HG02938 (cell line): Measurements from ENCODE around the gene PDE6C.
"Not testable (repeated sequence)": the region's sequence is repeated elsewhere in the genome, so short reads cannot be mapped to it uniquely, and the experiment has no call there.

Source experiments
- ATAC-seq: cut with Tn5 transposase; IDR thresholded peaks from one replicate; pipeline ENCODE4 v1.9.1; 2021; ENCODE audit warnings: mild to moderate bottlenecking, moderate library complexity; ENCODE audit not compliant: unreplicated experiment

Gene PDE6C

DNA sequence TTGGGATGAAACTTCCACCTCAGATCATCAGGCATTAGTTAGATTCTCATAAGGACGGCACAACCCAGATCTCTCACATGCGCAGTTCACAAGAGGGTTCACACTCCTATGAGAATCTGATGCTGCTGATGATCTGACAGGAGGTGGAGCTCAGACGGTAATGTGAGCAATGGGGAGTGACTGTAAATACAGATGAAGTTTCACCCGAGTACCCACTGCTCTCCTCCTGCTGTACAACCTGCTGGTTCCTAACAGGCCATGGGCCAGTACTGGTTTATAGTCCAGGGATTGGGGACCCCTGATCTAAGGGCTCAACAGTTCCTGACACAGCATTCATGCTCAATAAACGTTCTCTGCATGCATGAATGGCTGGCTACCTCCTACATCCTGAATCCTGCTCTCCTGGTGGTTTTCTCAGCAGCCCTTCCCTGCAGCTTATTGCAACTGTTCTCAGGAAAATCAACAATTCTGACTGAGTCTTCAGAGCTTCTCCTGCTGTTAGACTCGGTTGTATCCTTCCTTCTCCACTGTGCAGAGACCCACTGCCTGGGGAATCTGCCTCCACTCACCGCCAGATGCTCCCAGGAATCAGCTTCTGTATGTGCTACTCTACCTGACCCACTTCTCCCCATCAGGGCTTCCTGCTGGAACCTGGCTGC is 17.4 kb downstream of the PDE6C start:
- no peak for ATAC-seq

DNA sequence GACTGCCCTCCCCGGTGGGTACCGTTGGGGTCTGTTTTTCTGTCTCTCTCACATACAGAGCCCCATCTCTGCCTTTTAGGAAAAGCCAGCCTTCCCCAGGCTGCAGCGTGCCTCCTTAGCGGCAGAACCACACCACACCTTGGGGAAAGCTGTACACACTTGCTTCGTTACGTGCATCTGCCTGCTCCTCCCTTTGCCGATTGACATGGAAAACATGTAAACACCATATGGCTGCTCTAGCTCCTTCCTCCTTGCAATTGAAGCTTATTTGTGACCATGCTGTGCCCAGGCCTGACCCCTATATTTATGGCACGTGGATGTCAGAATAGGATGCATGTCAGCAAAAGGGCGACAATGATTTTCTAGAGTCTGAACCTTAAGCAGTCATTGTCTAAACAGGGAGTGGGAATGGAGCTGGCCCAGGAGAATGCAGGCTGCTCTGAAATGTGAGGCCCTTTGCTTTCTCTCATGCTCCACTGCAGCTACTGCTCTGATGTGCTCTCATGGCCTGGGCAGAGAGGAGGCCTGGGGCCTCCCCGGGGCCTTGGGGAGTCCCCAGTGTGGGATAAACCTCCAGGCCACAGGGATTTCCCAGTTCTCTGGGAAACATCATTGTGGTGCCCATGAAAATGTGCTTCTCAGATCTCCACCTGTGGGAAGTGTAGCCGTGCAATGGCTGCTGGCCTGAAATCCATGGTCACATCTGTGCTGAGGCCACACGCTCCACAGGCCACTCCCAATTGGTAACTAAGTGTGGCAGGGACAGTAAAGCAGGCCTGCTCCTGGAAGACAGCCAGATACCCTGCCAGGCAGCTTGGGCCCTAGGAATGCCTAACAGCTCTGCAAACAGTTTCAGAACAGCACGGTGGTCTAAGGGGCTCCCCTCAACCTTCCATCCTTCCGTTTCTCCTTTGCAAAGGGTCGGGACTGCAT is 18.6 kb downstream of the PDE6C start:
- ATAC-seq: no peak

DNA sequence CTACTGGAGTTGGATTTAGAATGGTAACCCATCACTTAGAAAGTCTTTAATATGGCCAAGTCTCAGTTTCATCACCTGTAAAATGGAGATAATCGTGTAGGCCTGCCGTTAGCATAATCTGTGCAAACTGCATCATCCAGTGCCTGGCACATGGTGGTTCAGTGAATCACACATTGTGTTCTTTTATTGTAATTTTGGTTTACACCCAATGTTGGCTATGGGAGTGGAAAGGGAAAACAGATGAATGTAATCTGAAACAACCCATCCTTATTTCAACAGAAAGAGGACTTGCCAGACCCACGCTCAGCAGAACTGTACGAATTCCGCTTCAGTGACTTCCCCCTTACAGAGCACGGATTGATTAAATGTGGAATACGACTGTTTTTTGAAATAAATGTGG is 27.5 kb downstream of the PDE6C start:
- ATAC-seq: no peak

DNA sequence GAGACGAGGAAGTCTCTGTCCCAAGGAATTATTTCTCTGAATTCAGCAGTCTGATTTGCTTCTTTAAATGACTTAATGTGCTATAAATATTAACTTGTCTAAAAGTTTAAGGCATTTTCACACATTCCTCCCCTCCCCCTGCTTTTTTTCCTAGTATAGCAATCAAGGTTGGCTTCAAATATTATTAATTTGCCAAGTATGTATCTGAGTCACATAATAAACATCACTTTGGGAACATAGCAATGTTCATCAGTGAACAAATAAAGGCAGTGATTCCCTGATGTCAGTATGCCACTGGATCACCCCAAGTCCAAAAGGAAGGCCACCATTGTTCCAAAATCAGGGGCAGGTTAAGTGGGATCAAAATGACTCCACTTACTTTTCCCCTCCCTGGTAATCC is 40.5 kb downstream of the PDE6C start:
- no peak for ATAC-seq

DNA sequence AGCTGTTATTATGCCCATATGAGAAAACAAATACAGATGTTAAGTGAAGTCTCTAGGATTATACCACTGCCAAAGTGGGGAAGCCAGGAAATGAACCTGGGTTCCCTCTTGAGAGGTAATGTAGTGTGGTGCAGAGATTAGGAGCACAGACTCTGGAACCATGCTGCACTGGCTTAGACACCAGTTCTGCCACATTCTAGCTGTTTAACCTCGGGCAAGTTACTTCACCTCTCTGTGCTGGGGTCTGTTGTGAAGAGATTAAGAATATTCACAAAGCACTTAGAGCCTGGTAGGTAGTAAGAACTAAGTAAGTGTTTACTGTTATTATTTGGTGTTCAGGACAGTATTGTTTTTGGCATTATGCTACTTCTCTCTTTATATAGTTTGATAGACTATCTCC is 41.9 kb downstream of the PDE6C start:
- no peak for ATAC-seq

DNA sequence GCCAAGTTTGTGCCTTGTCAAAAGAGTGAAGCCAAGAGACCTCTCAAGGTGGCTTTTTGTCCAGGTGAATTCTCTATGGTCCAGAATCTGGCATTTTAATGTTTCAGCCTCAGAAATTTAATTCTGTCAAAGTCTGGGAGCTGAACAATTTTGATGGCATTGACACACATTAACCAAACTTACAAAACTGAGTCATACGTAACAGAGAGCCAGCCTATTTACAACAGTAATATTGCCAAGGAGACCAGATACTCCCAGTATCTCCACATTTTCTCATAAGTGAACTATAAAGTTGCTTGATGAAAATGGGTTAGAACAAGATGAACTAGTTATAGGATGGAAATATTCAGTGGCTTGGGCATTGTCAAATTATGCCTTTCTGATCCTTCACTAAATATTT is 43.8 kb downstream of the PDE6C start:
- no peak for ATAC-seq

DNA sequence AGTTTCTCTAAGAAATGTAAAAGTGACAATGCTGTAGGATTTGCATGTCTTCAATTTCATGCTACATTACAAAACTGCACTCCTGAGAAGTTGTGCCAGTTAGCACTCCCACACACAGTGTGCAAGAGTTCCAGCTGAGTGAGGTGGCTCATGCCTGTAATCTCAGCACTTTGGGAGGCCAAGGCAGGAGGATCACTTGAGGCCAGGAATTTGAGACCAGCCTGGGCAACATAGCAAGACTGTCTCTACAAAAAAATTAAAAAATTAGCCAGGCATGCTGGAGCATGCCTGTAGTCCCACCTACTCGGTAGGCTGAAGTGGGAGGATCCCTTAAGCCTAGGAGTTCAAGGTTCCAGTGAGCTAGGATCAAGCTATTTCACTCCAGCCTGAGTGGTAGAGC is 45.4 kb downstream of the PDE6C start:
- no peak for ATAC-seq

DNA sequence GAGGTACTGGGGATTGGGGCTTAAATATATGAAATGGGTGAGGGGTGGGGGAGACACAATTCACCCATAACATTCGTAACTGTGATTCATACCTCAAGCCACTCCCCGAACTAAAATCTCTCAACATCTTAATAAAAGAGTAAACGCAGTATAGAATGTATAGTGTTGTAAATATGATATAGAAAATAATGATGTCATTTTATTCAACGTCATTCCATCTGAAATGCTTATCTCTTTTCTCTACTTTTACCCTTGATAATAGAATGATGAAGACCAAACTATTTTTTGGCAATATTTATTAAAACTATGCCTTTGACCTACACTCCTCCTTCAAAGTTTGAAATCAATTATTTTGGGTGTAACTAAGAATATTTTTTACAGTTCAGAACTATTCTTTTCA is 53.7 kb downstream of the PDE6C start:
- ATAC-seq: no peak

DNA sequence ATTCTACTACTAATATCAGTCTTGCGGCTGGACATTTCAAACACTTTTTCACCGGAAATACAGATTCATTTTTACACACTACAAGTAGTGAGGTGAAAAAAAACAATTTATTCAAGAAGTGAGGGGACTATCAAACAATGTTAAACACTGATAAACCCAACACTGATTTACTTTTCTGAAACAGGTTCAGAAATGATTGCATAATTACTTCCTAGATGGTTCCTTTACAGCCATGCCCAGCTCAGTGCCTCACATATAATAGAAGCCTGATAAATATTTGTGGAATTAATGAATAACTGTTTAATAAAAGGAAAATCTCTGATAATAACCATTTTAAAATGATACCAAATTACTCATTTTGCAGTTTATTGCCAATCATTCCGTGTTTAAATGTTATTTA is 55.5 kb downstream of the PDE6C start:
- ATAC-seq: no peak

DNA sequence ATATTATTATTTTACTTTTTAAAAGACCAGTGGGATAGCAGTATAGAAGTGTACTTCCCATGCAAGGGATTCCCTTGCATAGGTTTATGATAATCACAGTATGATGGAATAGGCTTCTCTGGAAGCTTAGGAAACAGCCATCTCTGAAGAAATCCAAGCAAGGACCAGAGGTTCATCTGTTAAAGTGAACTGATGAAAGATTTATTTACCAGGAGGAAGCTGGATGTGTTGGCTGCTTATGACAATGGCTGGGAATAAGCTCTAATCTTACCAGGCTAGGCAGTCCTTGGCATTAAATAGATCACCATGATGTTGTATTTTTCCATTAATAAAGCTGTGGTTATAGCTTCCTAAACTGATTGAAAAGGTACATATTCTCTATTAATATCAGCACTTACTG is 58.0 kb downstream of the PDE6C start:
- no peak for ATAC-seq

DNA sequence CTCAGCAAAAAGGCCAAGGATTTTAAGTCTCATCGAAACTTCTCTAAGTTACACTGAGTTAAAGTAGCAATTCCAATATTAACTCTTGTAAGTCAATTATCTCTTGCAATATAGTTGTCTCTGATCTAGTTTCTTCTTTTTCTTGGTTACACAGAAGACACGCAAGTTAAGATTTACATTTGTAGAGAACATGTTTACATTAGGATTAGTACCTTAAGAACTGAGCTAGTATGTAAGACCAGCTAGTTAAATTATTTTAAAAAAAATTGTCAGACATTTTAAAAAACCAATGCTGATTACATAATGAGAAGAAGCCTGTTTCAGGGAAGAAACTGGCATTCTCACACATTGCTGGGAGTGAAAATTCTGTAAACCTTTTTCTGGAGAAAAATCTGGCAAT is 58.7 kb downstream of the PDE6C start:
- ATAC-seq: no peak

DNA sequence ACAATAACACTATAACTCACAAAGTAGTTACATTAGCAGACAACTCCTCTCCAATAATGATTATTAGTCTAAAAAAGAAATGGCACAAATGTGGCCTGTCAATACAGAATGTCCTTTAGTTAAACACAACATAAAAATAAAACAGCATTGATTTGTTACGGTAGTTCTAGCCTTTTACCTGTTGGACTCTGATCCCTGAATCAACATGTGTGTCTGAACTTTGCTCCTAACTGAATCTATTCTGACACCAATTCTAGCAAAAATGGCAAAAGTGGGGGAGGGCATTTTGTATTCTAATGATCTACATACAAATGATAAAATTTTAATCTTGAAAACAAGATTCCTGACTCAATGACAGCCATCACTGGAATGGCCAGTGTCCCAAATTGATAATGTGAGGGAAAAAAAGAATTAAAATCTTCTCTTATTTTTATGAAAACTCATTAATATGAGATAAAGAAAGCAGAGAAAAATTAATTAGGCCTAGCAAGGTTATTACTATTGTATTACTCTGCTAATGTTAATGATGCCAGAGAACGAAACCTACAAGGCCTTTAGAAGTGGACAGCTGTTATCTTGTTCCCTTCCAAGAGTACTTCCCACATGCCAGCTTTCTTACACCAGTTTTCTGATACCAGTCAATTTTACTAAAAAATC is 59.8 kb downstream of the PDE6C start:
- ATAC-seq: no peak

DNA sequence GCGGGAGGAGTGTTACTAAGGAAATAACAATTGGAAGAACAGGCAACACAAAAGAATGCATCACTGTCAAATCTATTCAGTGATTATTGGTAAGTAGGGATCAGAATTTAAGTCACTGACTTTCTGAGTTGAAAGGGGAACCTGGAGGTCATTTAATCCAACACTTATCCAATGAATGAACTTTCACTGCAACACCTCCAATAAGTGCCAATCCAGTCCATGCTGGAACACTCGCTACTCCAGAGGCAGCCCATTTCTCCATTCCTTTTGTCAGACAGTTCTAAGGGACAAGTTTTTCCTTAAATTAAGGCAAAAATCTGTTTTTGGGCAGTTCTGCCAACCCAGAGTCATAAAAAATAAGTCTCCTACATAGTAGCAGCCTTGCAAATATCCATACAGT is 60.6 kb downstream of the PDE6C start:
- ATAC-seq: no peak

DNA sequence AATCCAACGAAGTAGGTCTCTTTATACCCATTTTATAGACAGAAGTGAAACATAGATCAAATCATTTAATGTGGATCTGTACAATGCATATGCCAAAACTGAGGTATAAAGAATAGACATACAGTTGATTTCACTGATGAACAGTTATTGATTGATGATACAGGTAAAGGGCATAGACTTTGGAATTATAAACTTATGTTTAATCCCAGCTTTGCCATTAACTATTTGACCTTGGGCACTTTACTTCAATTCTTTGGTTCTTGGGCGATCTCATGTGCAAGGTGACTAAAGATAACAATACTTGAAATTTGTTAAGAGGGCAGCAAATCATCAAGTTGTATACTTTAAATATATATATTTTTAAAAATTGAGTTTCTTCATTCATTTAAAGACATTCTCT is 61.5 kb downstream of the PDE6C start:
- ATAC-seq: no peak

DNA sequence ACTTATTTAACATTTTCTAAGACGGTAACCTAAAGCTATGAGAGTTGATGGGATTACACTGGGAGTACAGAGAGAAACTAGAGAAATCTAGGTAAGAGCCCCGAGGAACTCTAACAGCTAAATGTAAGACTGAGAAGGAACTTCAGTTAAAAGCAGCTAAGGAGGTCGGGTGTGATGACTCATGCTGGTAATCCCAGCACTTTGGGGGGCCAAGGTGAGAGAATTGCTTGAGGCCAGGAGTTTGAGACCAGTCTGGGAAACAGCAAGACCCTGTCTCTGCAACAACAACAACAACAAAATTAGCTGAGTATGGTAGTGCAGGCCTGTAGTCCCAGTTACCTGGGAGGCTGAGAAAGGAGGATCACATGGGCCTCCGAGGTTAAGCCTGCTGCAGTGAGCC is 66.0 kb downstream of the PDE6C start:
- ATAC-seq: no peak

DNA sequence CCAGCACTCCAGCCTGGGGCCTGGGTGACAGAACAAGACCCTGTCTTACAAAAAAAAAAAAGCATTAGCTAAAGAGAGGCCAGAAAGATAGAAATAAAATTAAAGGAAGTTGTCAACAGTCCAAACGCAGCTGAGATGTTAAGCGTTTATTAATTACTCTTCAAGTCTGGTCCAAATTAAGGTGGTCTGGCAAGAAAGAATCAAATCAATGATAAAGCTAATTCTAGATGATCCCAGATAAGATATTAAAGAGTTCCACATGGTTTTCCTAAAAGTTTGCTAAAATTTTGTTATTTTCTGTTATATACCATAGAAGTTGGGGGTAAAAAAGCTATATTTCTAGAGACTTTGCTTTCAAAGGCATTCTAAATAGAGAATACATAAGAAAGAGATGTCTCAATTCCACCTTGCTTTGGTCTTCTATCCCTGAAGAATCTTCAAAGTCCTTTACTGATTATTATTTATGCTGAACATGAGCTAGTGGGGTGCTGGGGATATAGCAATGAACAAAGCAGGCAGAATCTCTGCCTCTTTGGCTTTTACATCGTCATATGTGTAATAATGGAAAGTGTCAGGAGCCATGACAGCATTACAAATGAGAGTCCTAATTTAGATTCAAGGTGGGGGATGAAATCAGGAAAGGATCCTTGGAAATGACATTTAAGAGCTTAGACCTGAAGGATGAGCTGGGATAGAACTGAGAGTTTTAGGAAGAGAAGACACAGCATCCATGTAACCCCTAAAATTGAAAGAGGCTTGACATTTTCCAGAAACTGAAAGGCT is 66.7 kb downstream of the PDE6C start:
- no peak for ATAC-seq

DNA sequence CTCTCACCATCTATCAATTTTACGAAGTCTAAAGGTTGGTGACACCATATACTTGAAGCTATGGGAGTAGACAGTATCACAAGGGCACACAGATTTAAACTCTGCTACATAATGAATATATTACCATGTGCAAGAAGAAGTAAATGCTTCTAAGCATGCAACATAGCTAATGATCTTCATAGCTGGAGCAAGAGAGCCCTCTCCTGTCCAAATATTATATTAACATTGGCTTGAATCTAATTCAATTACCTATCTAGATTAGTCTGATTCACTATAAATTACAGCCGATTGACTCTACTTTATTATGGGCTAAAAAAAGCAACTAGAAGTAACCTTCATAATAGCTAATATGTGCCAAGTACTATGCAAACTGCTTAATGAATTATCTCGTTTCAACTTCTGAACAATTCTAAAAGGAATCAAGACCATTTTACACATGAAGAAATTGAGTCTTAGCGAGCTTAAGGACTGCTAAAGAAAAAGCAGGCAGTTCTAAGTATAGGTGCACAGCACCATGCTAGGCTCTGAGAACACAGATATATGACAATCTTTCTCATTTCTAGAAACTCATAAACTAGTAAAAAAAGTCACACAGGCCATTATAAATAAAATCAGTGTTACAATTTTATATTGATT is 68.2 kb downstream of the PDE6C start:
- no peak for ATAC-seq

DNA sequence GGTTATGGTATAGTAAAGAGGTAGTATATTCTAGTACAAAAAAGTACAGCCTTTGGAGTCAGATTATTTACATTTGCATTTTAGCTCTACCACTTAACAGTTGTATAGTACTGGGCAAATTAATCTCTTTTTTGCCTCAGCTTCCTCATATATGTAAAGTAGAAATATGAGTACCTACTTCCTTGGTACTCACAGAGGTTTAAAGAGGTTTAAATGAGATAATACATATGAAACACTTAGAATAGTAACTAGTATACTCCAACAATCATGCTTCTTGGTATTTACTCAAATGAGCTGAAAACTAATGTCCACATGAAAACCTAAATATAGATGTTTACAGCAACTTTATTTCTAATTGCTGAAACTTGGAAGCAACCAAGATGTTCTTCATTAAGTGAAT is 75.4 kb downstream of the PDE6C start:
- ATAC-seq: no peak

DNA sequence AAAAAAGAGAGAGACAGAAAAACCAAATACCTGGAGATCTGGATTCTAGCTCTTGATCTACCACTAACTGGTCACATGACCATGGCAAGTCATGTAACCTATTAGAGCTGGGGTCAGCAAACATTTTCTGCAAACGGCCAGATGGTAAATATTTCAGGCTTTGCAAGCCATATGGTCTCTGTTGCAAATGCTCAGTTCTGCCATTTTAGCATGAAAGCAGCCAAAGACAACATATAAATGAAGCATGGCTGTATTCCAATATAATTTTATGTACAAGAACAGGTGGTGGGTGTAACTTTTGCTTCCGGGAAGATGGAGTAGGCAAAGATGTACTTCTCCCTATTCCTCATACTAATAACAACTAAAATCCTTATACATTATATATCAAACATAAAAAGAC is 83.4 kb downstream of the PDE6C start:
- ATAC-seq: no peak

DNA sequence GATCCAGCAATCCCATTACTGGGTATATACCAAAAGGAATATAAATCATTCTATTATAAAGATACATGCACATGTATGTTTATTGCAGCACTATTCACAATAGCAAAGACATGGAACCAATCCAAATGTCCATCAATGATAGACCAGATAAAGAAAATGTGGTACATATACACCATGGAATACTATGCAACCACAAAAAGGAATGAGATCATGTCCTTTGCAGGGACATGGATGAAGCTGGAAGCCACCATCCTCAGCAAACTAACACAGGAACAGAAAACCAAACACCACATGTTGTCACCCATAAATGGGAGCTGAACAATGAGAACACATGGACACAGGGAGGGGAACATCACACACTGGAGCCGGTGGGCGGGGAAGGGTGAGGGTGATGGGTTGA is 84.2 kb downstream of the PDE6C start:
- not testable (repeated sequence) for ATAC-seq

DNA sequence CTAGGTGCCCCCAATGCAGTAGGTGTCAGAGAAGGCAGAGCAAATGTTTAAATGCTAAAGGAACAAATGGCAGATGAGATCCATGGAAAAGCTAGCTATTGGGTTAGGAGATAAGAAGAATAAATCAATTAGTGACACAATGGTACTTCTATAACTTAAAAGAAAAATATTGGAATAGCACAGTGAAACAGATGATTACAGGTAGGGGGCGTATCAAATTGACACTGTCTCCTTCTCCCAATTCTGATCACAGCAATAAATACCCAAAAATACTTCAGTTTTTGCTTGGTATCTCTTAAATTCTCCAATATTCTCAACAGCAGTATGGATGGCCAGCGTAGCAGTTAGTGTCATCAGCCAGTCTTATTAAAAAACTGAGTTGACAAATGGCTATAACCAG is 84.9 kb downstream of the PDE6C start:
- ATAC-seq: no peak
